A549 treated with AZD2906 at 1 μM for 4 hours (cell line): ENCODE measurements around the gene HECTD4. TPM values are rescaled to one million over a fixed set of nuclear protein-coding genes. Genes with fewer than 3 reads are reported as not detected.

Experiments used
- total RNA-seq: library from RNA; stranded (reverse); fragments of 200-300 nt; extraction: Qiagen RNA extraction; gene quantifications from 5 replicates; pipeline ENCODE4 v1.2.3, GENCODE V29; 2022

Gene HECTD4, protein sequence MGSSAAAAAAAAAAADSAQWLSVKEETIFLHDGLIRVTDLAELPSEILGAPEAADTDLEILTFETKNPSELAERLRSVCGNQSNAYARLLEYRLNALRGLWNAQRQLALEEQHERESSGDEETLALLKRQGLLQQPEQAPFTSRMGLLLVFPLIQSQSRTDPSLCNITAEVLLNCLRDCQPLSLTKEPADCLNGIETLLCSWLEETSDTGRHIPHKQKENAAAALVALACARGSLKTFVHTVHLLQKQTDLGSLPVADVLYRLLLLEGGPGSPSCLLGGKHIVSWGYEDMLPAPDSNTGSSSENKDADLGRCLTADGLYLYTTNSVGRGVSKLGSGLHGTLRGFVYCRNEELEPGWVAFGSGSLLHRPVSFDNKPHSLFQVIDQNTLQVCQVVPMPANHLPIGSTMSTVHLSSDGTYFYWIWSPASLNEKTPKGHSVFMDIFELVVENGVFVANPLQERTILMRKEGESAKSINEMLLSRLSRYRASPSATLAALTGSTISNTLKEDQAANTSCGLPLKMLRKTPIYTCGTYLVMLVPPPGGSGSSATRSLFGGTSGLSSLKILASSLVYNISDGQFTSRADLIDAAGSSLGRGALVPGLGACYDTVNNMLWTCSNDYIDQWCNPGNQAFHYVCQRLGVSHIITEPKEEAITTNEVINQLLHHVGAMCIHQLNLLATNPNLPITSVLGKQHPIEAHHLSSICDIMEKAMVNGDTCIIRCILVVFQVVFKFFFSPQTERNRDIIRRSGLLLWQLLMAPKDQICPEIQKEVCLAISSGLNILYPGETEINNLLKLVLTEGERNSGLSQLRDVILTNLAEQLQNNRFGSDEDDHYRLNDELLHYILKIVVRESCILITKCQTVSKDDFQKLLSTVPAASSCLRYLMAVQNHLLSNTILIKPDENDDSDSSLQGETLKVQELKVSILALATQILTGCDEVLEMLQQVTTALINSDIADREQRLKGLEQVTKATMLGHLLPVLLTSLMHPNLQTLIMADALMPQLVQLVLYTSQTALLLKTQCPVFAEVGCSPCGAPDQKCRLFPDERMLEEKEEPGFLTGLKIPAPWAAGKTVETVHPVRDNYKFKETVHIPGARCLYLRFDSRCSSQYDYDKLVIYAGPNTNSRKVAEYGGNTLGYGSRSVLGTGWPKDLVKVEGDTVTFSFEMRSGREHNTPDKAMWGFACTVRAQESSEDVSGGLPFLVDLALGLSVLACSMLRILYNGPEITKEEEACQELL (N-terminal part only)
- 9.5 to 15.5 TPM (median 13.1 TPM) in 5 replicates for total RNA-seq

DNA sequence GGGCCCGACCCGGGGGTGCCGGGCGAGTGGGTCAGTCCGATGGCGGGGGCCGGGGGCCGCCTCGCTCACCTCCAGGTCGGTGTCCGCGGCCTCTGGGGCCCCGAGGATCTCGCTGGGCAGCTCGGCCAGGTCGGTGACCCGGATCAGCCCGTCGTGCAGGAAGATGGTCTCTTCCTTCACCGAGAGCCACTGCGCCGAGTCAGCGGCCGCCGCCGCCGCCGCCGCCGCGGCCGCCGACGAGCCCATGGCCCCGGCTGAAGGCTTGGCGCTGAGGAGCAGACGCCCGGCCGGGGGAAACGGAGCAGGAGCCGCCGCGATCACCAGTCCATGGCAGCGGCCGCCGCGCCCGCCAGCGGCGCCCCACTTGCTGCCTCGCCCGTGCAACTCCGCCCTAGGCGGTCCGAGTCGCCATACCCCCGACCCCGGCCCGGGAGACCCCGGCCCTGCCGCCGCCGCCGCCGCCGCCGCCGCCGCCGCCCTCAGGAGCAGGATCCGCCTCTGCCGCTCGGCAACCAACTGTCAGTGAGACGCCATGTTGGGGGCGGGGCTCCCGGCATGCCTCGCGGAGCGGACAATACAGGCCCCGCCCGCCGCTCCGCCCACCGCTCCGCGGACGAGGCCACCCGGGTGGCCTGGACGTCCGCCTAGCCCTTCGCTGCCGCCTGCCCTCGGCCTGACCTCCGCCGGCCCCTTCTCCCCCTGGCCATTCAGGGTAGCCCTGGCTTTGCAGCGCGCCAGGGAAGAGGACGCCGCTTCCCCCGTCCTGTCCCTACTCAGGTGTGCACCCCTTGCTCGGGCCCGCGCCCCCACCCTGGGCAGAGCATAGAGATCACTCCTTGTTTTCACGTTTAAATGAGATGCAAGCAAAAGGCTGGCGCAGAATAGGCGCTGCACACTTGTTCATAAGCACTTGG is at the start of gene HECTD4:
Gene HECTD4 (minus strand): TSS at position 549 of the 914 bp plus-strand sequence. CDS start 303 bp downstream, at position 246.

DNA sequence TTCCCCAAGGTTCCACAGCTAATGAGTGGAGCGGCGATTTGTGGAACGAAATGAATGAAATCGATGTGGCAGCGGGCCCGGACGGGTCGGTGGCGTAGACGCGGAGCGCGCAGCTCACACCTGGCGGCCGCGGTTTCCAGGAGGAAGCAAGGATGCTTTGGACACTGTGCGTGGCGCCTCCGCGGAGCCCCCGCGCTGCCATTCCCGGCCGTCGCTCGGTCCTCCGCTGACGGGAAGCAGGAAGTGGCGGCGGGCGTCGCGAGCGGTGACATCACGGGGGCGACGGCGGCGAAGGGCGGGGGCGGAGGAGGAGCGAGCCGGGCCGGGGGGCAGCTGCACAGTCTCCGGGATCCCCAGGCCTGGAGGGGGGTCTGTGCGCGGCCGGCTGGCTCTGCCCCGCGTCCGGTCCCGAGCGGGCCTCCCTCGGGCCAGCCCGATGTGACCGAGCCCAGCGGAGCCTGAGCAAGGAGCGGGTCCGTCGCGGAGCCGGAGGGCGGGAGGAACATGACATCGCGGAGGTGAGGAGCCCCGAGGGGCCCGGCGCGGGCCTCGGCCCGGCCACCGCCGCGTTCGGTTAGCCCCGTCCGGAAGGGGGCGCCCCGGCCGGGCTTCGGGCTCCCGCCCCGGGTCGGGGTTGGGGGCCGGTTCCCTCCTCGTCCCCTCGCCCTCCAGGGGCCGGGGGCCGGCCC is 36.5 kb upstream of the HECTD4 start, which contains the start of gene PTPN11:
Gene PTPN11 (plus strand): TSS at position 340 of the 689 bp plus-strand sequence. CDS start 165 bp downstream, at position 505.

DNA sequence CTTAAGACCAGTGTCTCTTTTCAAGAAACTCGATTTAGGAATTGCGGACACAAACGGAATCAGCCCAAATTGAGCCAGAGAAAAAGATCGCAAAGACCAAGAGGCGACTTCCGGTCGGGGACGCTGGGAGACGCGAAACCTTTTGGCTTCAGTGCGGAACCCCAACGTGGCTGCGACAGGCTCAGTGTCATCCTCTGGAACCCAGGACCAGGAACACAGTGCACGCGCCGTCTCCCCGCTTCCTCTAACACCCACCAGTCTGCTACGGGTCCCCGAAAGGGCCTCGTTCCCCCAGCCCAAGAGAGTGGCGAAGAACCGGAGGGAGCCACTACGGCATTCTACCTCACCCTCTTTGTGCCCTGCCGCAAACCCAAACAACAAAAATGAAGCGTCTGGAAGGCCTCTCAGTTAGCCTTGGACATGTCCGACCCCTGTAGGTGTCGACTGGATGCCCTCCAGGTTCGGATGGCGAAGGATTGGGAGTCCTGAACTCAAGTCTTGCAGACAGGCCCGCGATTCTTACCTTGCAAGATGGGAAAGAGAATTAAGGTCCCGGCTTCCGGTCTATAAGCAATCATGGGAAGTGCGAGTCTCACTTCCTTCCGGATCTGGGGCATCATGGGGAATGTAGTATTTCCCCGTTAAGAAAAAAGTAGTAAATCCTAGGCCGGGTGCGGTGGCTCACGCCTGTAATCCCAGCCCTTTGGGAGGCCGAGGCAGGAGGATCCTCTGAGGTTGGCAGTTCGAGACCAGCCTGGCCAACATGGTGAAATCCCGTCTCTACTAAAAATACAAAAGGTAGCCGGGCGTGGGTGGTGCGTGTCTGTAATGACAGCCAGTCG is 27.1 kb upstream of the HECTD4 start, which contains the start of gene RPL6:
Gene RPL6 (minus strand): TSS at position 542 of the 842 bp plus-strand sequence. CDS start 949 bp downstream, outside the sequence.

DNA sequence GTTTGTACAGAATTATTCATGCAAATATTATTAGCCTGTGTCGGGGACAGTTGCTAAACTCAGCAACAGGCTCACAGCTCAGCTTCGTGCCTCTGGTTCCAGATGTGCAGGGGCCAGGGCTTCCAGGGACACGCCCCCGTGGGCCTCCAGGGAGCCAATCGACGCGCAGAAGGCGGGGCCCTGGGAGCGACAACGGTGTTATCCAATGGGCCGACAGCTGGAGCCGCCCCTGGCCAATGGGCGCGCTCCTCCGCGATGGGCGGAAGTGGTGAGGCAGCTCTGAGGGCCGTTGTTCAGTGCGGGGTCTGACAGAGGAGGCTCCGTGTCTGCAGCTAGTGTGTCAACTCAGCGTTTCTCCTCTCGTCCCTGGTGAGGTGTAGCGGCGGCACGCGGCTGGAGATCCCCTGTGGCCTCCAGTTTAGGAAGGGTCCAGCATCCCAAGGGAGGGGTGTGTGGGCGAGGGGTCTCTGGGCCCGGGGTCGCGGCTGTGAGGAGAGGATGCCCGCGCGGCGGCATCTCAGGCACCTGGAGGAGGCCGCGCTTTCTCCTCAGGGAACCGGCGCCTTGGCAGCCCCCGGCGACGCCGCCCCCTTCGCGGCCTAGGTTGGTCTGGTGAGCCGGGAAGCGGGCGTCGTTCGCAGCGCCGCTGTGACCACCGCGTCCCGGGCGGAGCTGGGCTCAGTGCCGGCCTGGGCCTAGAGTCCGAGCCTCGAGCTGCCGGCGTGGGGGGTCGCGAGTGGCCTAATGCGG is 256.8 kb downstream of the HECTD4 start, which contains the start of gene TRAFD1:
Gene TRAFD1 (plus strand): TSS at position 311 of the 750 bp plus-strand sequence. CDS start 4,963 bp downstream, outside the sequence.

Other genes starting within 250 kb of the HECTD4 start
- gene RPL6, start 27.2 kb upstream of the HECTD4 start, total RNA-seq, result 2,103 to 2,330 TPM (median 2,112 TPM) in 5 replicates
- 41.9 to 63.8 TPM (median 50.9 TPM) in 5 replicates for gene PTPN11, start 36.5 kb upstream of the HECTD4 start, total RNA-seq